GOT3 (cell line): Measurements from ENCODE around the gene PRPF19.
"Not testable (repeated sequence)": the region's sequence is repeated elsewhere in the genome, so short reads cannot be mapped to it uniquely, and the experiment has no call there.

Experiments used
- DNase-seq: peaks from one replicate; lab custom pipeline; 2025; ENCODE audit warnings: mixed read lengths; lab: John Stamatoyannopoulos, UW

The PRPF19 gene

GRCh38 chr11:60923326-60923725 is 16.9 kb upstream of the PRPF19 start:
- no peak for DNase-seq

- no peak for DNase-seq
Observed at GRCh38 chr11:60922906-60923305, 16.5 kb upstream of the PRPF19 start.

- DNase-seq, result no peak
Observed at GRCh38 chr11:60921777-60922335, 15.5 kb upstream of the PRPF19 start.

- no peak for DNase-seq
Observed at GRCh38 chr11:60921259-60921658, 14.9 kb upstream of the PRPF19 start.

GRCh38 chr11:60919956-60920355 is 13.6 kb upstream of the PRPF19 start:
- no peak for DNase-seq

DNA sequence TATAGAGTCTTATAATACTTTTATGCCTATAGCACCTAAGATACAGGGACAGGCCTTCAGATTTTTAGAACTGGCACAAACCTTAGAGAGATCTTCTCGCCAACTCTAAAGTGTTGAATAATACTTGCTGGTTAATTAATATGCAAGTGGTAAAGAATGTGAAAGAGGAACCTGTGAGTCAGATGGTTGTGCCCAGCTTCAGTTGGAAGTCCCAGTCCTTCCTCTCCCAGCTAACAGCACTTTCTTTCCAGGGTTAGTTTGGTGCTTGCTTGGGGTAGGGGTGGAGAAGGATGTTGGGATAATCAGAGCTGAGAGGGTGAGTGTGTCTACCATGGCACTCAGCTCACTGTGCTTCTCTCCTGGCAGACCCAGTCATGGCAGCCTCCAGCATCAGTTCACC is 12.9 kb upstream of the PRPF19 start:
- DNase-seq, result no peak

DNA sequence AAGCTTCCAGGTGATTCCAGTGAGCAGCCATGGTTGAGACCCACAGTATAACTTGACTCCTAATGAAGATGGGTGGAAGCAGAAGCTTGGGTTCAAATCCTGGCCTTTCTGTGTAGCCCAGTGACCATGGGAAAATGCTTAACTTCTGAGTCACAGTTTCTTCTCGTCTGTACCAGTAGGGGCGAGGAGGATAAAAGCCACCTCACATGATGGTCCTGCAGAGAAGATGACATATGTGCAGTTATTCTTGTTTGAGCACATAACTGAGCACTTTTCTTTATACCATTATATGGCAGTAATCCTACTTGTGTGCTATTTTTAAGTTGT is 12.5 kb upstream of the PRPF19 start:
- no peak for DNase-seq

DNA sequence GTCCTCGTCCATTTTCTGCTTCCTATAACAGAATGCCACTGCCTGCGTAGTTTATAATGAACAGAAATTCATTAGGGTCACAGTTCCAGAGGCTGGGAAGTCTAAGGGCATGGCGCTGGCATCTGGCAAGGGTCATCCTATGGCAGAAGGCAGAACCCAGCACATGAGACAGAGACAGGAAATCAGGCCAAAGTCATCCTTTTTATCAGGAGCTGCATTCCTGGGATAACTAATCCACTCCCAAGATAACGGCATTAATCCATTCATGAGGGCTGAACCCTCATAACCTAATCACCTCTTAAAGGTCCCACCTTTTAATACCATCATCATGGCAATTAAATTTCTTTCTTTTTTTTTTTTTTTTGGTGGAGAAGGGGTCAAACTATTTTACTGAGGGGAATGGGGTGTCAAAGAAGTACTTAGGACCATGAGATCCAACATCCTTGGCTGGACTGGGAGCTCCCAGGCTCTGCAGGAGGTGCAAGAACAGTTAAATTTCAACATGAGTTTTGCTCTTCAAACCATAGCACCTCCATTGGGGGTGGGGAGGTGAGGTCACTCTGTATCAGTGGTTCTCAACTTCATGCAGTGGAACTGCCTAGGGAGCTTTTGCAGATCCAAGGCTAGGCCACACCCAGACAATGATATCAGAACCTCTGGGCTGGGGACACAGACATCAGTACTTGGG is 12.0 kb upstream of the PRPF19 start:
- no peak for DNase-seq

GRCh38 chr11:60917267-60917666 is 10.9 kb upstream of the PRPF19 start:
- DNase-seq, result no peak

DNA sequence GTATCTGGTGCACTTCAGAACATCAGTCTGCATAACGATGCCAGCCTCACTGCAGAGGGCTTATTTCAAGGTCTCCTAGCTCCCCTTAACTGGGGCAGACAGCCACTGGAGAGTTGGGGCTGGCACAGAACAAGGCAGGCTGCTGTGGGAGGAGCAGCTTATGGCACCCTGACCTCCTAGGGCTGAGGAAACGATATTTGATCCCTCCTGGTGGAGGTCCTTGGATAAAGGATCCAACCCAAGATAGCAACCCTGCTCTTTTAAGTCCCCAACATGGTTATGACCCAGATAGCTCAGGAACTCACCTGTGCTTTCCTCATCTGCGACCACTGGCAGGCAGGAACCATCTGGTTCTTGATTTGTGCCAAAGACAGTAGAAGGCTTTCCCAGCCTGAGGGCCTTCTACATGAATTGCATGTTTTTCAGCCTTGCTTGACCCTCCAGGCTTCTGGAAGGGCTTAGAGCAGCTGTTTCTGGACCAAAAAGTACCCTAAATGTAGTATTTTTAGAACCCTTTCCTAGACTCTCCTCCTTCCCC is 10.4 kb upstream of the PRPF19 start:
- DNase-seq, result no peak

- no peak for DNase-seq
Observed at GRCh38 chr11:60915248-60915914, 9.0 kb upstream of the PRPF19 start.

GRCh38 chr11:60914633-60915247 is 8.4 kb upstream of the PRPF19 start:
- no peak for DNase-seq

DNA sequence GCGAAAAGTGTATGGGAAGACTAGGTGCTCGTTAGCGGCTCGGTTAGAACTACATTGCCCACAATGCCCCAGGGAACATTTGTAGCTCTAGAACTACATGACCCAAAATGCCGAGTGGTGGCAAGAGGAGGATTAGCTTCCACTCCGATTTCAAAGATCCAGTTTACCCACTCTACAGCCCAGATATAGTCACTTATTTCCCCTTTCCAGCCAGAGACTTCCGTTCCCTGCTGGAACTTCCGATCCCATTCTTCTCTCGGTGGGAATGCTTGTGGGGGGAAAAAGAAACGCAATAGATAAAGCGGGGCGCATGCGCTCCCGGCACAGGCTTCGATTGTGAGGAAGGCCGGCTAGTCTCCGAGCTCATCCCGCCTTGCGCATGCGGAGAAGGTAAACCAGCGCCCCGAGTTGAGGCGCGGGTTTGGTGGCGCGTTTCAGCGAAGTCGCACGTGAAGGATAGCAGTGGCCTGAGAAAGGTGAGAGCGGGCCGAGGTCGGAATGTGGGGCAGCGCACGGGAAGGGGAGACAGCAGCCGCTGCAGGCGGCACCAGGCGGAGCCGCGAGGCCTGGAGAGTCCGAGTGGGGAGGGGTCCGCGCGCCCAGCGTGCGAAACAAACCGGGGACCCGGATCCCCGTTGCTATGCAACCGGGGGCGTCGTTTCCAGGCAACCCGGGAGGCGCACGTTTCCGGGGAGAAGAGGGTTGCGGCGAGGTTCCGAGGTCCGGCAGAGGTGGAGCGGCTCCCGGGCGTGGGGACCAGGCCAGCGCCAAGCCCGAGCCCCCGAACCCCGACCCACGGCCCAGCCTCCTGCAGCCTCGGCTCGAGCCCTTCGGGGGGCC is 7.6 kb upstream of the PRPF19 start, which contains the start of gene TMEM109:
TMEM109 (plus strand) TSS at position 366 of the 840 bp plus-strand sequence. CDS start 5,536 bp downstream, outside the sequence.
- peak; percentile 59 for DNase-seq

DNA sequence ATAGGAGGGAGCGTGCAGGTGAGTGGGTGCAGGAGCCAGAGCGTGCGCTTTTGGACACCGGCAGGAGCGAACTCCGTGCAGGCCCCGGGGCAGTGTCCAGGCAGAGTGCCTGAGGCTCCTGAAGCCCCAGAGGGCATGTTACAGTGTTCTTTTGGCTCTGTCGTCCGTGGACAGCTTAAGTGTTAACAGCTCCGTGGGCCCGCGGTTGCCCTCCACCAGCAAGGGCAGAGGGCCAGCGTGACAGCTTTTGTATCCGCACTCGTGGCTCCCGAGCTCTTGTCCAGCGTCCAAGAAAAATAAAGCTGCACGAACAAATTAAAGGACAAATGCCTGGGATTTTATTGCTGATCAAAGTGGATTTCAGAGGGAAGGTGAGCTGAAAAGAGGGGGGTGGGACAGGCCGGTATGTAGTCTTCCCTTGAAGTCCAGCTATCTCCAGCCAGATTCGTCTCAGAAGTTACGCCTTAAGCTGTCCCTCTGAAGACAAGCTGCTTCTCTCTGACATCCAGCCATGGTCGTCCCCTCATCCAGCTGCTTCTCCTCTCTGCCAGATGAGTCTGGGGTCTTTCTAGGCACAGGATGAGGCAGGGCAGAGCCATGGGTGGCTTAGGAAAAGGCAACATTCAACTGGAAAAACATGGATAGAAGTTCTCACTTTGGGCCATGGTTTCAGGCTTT is 6.6 kb upstream of the PRPF19 start:
- no peak for DNase-seq

- no peak for DNase-seq
Observed at GRCh38 chr11:60912223-60912850, 6.0 kb upstream of the PRPF19 start.

- DNase-seq, result no peak
Observed at GRCh38 chr11:60910711-60911380, 4.5 kb upstream of the PRPF19 start.

GRCh38 chr11:60910281-60910687 is 3.9 kb upstream of the PRPF19 start:
- no peak for DNase-seq

DNA sequence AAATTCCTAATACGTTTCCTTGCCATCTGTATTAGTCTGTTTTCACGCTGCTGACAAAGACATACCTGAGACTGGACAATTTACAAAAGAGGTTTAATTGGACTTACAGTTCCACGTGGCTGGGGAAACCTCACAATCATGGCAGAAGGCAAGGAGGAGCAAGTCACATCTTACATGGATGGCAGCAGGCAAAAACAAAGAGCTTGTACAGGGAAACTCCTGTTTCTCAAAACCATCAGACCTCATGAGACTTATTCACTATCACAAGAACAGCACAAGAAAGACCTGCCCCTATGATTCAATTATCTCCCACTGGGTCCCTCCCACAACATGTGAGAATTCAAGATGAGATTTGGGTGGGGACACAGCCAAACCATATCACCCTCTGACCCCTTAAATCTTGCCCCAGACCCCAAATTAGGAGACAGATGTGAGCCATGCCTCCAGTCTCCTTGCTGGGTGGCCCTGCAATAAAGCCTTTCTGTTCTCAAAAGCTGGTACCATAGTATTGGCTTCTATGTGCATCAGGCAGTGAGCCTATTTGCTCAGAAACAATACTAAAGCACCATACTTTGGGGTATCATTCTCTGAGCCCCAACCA is 3.4 kb upstream of the PRPF19 start:
- not testable (repeated sequence) for DNase-seq

DNA sequence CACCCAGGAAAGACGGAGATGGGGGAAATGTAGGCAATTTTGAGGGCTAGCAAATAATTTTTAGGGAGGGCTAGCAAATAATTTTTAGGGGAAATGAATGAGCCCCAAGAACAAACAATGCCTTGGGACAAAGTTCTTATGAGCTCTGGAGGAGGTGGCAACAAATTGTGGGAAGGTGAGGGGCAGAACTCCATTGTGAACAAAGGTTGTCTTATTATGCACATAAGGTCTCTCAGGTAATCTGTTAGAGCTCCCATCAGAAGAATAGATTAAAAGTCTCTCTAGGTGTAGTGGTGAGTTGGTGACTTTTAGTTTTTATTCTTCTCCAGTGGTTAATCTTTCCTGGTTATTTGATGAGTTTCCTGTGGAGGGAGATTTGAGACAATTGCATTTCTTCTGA is 2.4 kb upstream of the PRPF19 start:
- DNase-seq, result no peak
